Cardiac fibroblast (primary cell): ENCODE measurements around the gene AMZ1.

ENCODE experiments used
- DNase-seq, 2 donors: peaks; one replicate each; pipeline versions ENCODE4 v3.0.0 to v3.0.0-alpha.2; 2010; ENCODE audit warnings: low read depth in 2 of 2
- H3K4me3 ChIP-seq, 2 donors: replicated peaks in 1 of 2; 1 replicate in 1 of 2; 2 replicates in 1 of 2; pipeline ENCODE4 v1.5.1; 2011; ENCODE audit warnings: low read depth in 2 of 2, low read length in 2 of 2, mild to moderate bottlenecking in 2 of 2, moderate library complexity in 1 of 2
- CTCF ChIP-seq: IDR thresholded peaks from one replicate; pipeline ENCODE4 v1.5.1; 2011; ENCODE audit warnings: low read depth, mild to moderate bottlenecking, low read length, inconsistent platforms

Gene AMZ1

GRCh38 chr7:2658941-2659340 lies 29.1 kb upstream of the AMZ1 start:
- TF ChIP-seq CTCF, result no peak
- DNase-seq, result no peak
- no peak overlapping the region for H3K4me3 ChIP-seq

GRCh38 chr7:2659556-2660358 lies 28.2 kb upstream of the AMZ1 start:
- no peak overlapping the region for H3K4me3 ChIP-seq
- DNase-seq, result no peak
- TF ChIP-seq CTCF, result no peak

GRCh38 chr7:2660359-2661095 lies 27.5 kb upstream of the AMZ1 start:
- peak; percentile 32 for TF ChIP-seq CTCF
- no peak overlapping the region for H3K4me3 ChIP-seq
- DNase-seq, result no peak

- no peak overlapping the region for H3K4me3 ChIP-seq
- DNase-seq, result no peak
- no peak for TF ChIP-seq CTCF
Observed at GRCh38 chr7:2661096-2661449, 26.9 kb upstream of the AMZ1 start.

GRCh38 chr7:2661602-2662272 lies 26.3 kb upstream of the AMZ1 start:
- peak; percentile 21 for TF ChIP-seq CTCF
- no peak for DNase-seq
- H3K4me3 ChIP-seq, result no peak overlapping the region

- DNase-seq, result no peak
- TF ChIP-seq CTCF, result no peak
- H3K4me3 ChIP-seq, result no peak overlapping the region
Observed at GRCh38 chr7:2662273-2663120, 25.5 kb upstream of the AMZ1 start.
